Hepatocyte (in vitro differentiated cells): ENCODE results near the gene SHC1. TPM values are rescaled to one million over a fixed set of nuclear protein-coding genes. Genes with fewer than 3 reads are reported as not detected.

Source experiments
- DNase-seq: peaks from one replicate; pipeline ENCODE4 v3.0.0-alpha.2; 2016; ENCODE audit warnings: low spot score
- H2AFZ ChIP-seq: fragments of 200-600 bp; sonication (generic); 2 replicates; pipeline ENCODE4 v1.6.0; 2016; ENCODE audit warnings: antibody characterized with exemption, mild to moderate bottlenecking
- H3K27ac ChIP-seq: fragments of 200-600 bp; sonication (generic); 2 replicates; pipeline ENCODE4 v1.5.1; 2016; ENCODE audit warnings: mild to moderate bottlenecking
- H3K27me3 ChIP-seq: fragments of 200-600 bp; sonication (generic); 2 replicates; pipeline ENCODE4 v1.6.1; 2016
- H3K36me3 ChIP-seq: fragments of 200-600 bp; sonication (generic); replicated peaks from 2 replicates; pipeline ENCODE4 v1.5.1; 2016; ENCODE audit warnings: low read depth; ENCODE audit not compliant: insufficient read depth
- H3K4me1 ChIP-seq: fragments of 200-600 bp; sonication (generic); 2 replicates; pipeline ENCODE4 v1.5.1; 2016; ENCODE audit warnings: mild to moderate bottlenecking, moderate library complexity; ENCODE audit not compliant: insufficient read depth
- H3K4me2 ChIP-seq: fragments of 200-600 bp; sonication (generic); 2 replicates; pipeline ENCODE4 v1.6.0; 2016
- H3K4me3 ChIP-seq: fragments of 200-600 bp; sonication (generic); 2 replicates; pipeline ENCODE4 v1.5.1; 2016; ENCODE audit warnings: mild to moderate bottlenecking
- H3K79me2 ChIP-seq: fragments of 200-600 bp; sonication (generic); 2 replicates; pipeline ENCODE4 v1.6.0; 2017; ENCODE audit warnings: mild to moderate bottlenecking
- H3K9me2 ChIP-seq: fragments of 200-600 bp; sonication (generic); replicated peaks from 2 replicates; pipeline ENCODE4 v1.6.0; 2017; ENCODE audit warnings: mild to moderate bottlenecking; ENCODE audit not compliant: insufficient read depth
- H3K9me3 ChIP-seq: fragments of 200-600 bp; sonication (generic); 2 replicates; pipeline ENCODE4 v1.5.1; 2016; ENCODE audit warnings: low read depth, mild to moderate bottlenecking
- H4K20me1 ChIP-seq: fragments of 200-600 bp; sonication (generic); 2 replicates; pipeline ENCODE4 v1.6.0; 2016; ENCODE audit warnings: mild to moderate bottlenecking; ENCODE audit not compliant: insufficient read depth, poor library complexity, severe bottlenecking
- CTCF ChIP-seq: fragments of 200-600 bp; sonication (generic); IDR thresholded peaks from 2 replicates; pipeline ENCODE4 v1.5.1; 2016; ENCODE audit warnings: antibody characterized with exemption, mild to moderate bottlenecking; ENCODE audit not compliant: poor library complexity
- EZH2 ChIP-seq: fragments of 200-600 bp; sonication (generic); IDR thresholded peaks from 2 replicates; pipeline ENCODE4 v1.6.1; 2016; ENCODE audit warnings: antibody characterized with exemption, mild to moderate bottlenecking, borderline replicate concordance
- EZH2phosphoT487 ChIP-seq: fragments of 200-600 bp; sonication (generic); IDR thresholded peaks from one replicate; pipeline ENCODE4 v1.6.1; 2018; ENCODE audit warnings: antibody characterized with exemption, mild to moderate bottlenecking, low read depth, moderate library complexity; ENCODE audit not compliant: unreplicated experiment, severe bottlenecking
- WGBS: methylation state at CpG from one replicate; pipeline ENCODE4 v1.1.6; 2016; ENCODE audit warnings: low lambda C conversion rate; ENCODE audit errors: missing lambda C conversion rate; 5-methylcytosine and 5-hydroxymethylcytosine counted together
- polyA plus RNA-seq: library from polyadenylated mRNA; unstranded; fragments of >200 nt; fragmentation: Nextera tagmentation; extraction: Ambion mirVana; gene quantifications from 2 replicates; pipeline ENCODE4 v1.2.1, GENCODE V29; 2016
- total RNA-seq: library from RNA; depleted of rRNA; stranded (reverse); fragments of >200 nt; gene quantifications from 2 replicates; pipeline ENCODE4 v1.2.3, GENCODE V29; 2014

SHC1 gene
- total and polyA plus RNA-seq, 2 experiments from 2014 or later, result 95.6 to 107 TPM

- Histone ChIP-seq H3K4me2 (no peak overlapping the region), H3K4me3 (no peak overlapping the region), H3K36me3 (no peaks in the 10 kb centered on the region), H3K27me3 (no peaks in the 10 kb centered on the region), H3K9me3 (no peaks in the 10 kb centered on the region), H3K9me2 (no peaks in the 10 kb centered on the region), H3K4me1 (peaks cover 23% of the 10 kb centered on the region), H3K27ac (no peak overlapping the region), H2AFZ (no peak overlapping the region), H4K20me1 (no peaks in the 10 kb centered on the region), H3K79me2 (peaks cover 30% of the 10 kb centered on the region)
- 80% methylated on average over 15 of the region's 15 CpGs for WGBS
- TF ChIP-seq EZH2phosphoT487 (no peak), EZH2 (no peak), CTCF (no peak)
- no peak for DNase-seq
Measured at GRCh38 chr1:154951901-154952657, 18.5 kb downstream of the SHC1 start.

DNA sequence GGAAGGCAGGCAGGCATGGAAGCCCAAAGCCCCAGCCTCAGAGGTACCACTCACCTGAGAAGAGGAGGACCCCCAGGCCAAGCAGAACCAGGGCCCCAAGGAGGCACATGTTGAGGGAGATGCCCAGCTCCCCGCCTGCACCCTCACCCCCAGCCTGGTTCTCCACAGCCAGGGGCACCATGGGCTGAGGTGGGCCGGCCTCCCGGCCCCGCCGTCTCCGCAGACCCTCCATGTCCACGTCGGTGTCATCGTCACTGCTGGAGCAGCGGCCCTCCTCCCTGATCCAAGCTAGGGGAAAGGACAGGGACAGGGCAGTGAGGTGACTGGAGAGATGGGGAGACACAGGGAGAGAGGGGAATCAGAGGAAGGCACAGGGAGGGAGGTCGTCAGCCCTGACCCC, 22.5 kb downstream of the SHC1 start:
- no peak for TF ChIP-seq EZH2
- no peak overlapping the region for H2AFZ ChIP-seq
- no peaks in the 10 kb centered on the region for H3K9me2 ChIP-seq
- no peaks in the 10 kb centered on the region for H3K9me3 ChIP-seq
- no peaks in the 10 kb centered on the region for H4K20me1 ChIP-seq
- H3K4me1 ChIP-seq, result peaks cover 20% of the 10 kb centered on the region
- WGBS, result 98% methylated on average over 11 of the region's 11 CpGs
- DNase-seq, result no peak
- no peak overlapping the region for H3K4me2 ChIP-seq
- no peak overlapping the region for H3K4me3 ChIP-seq
- no peak overlapping the region for H3K27ac ChIP-seq
- H3K79me2 ChIP-seq, result peaks cover 11% of the 10 kb centered on the region
- no peaks in the 10 kb centered on the region for H3K27me3 ChIP-seq
- H3K36me3 ChIP-seq, result no peaks in the 10 kb centered on the region

DNA sequence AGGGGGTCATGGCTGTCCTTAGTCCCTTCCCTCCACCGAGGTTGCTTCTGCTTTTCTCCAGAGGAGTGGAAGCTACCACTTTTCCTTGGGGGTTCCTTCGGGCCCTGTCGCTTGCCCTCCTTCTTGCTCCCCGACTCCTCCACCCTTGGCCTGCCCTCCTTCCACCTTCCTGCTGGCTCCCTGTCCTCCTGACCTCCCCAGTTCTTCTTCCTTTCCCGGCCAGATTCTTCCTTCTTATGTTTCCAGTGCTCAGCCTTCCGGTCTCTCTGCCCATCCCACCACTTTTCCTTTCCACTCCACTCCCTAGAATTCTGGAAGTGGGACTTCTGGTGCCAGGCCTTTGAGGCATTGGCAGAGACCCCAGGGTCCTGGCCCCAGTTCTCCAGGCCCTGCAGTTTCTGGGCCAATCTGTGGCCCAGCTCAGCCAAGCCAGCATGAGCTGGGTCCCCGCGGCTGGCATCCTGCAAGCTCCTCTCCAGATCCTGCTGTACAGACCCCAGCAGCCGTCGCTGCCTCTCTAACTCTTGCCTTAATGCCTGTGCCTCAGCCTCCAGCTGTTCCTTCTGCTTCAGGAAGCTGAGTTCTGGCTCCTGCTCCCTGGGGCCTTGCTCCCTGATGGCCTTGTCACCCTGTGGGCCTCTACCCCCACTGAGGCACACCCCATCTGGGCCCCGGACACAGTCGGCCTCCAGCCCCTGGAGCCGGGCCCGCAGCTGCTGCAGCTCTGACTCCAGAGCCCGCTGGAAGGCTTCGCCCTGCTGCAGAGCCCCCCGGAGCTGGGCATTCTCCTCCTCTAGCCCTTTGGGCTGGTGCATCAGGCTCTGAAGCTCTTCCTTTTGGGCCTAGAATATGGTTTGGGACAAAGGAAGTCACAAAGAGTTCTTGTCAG, 24.3 kb downstream of the SHC1 start:
- no peak overlapping the region for H3K4me2 ChIP-seq
- no peaks in the 10 kb centered on the region for H3K36me3 ChIP-seq
- H3K4me1 ChIP-seq, result peaks cover 20% of the 10 kb centered on the region
- no peak overlapping the region for H3K27ac ChIP-seq
- no peak overlapping the region for H3K4me3 ChIP-seq
- H3K79me2 ChIP-seq, result no peaks in the 10 kb centered on the region
- no peak overlapping the region for H2AFZ ChIP-seq
- H4K20me1 ChIP-seq, result no peaks in the 10 kb centered on the region
- H3K9me2 ChIP-seq, result no peaks in the 10 kb centered on the region
- 95% methylated on average over 17 of the region's 17 CpGs for WGBS
- no peaks in the 10 kb centered on the region for H3K9me3 ChIP-seq
- TF ChIP-seq EZH2 (no peak), CTCF (no peak)
- H3K27me3 ChIP-seq, result no peaks in the 10 kb centered on the region
- DNase-seq, result no peak
